ENCODE results near the gene CTSW.
A peak's percentile ranks its signal among the peaks of the same experiment; 100 is the strongest.

Gene CTSW

GRCh38 chr11:65883786-65884715 lies 4.4 kb downstream of the CTSW start:
- H3K4me3 ChIP-seq: no peak overlapping the region
- no peaks in the 10 kb centered on the region for H3K27me3 ChIP-seq
- H3K27ac ChIP-seq: no peak overlapping the region
- no peaks in the 10 kb centered on the region for H3K9me3 ChIP-seq
- peaks cover 15 to 48% (median 26%) of the 10 kb centered on the region in 3 donors for H3K36me3 ChIP-seq
- DNase-seq: no peak
- intact Hi-C loops (cut with DNase I; ENCODE audit: low total_unique reads): loop anchor here (2.0 kb wide), 1 partner anchor 105 kb away; no protein-coding TSS in a partner anchor
- no peak for TF ChIP-seq CTCF (IDR thresholded peaks at IDR 0.05)
- H3K4me1 ChIP-seq: peaks cover 0 to 32% (median 21%) of the 10 kb centered on the region in 4 donors

- Histone ChIP-seq H3K36me3 (peaks cover 15 to 48% (median 26%) of the 10 kb centered on the region in 3 donors), H3K9me3 (no peaks in the 10 kb centered on the region), H3K27me3 (no peaks in the 10 kb centered on the region), H3K4me1 (peaks cover 0 to 38% (median 26%) of the 10 kb centered on the region in 4 donors), H3K4me3 (no peak overlapping the region), H3K27ac (peak overlapping the region in 1 of 2 donors; percentile 41)
- intact Hi-C loops (cut with DNase I; ENCODE audit: low total_unique reads): loop anchor here (2.0 kb wide), 1 partner anchor 104 kb away; no protein-coding TSS in a partner anchor
- TF ChIP-seq CTCF (IDR thresholded peaks at IDR 0.05): peak; percentile 98 to 99
- peak; percentile 64 to 84 for DNase-seq
Observed at GRCh38 chr11:65884716-65885092, 5.1 kb downstream of the CTSW start.

- DNase-seq: no peak
- Histone ChIP-seq H3K27me3 (no peaks in the 10 kb centered on the region), H3K9me3 (no peaks in the 10 kb centered on the region), H3K4me3 (no peak overlapping the region), H3K4me1 (peaks cover 0 to 43% (median 31%) of the 10 kb centered on the region in 4 donors), H3K36me3 (peaks cover 15 to 48% (median 26%) of the 10 kb centered on the region in 3 donors), H3K27ac (peak overlapping the region in 1 of 2 donors; percentile 41)
- intact Hi-C loops (cut with DNase I; ENCODE audit: low total_unique reads): loop anchor here (2.0 kb wide), 1 partner anchor 104 kb away; no protein-coding TSS in a partner anchor
- no peak for TF ChIP-seq CTCF (IDR thresholded peaks at IDR 0.05)
Observed at GRCh38 chr11:65885231-65885630, 5.6 kb downstream of the CTSW start.

GRCh38 chr11:65885808-65886536 lies 6.3 kb downstream of the CTSW start:
- no peak overlapping the region for H3K27ac ChIP-seq
- no peaks in the 10 kb centered on the region for H3K9me3 ChIP-seq
- peaks cover 15 to 48% (median 26%) of the 10 kb centered on the region in 3 donors for H3K36me3 ChIP-seq
- intact Hi-C loops (cut with DNase I; ENCODE audit: low total_unique reads): loop anchor here (2.0 kb wide), 1 partner anchor 103 kb away; no protein-coding TSS in a partner anchor
- DNase-seq: no peak
- no peak overlapping the region for H3K4me3 ChIP-seq
- H3K4me1 ChIP-seq: peaks cover 0 to 50% (median 31%) of the 10 kb centered on the region in 4 donors
- H3K27me3 ChIP-seq: no peaks in the 10 kb centered on the region
- no peak for TF ChIP-seq CTCF (IDR thresholded peaks at IDR 0.05)

- Histone ChIP-seq H3K36me3 (peaks cover 15 to 46% (median 26%) of the 10 kb centered on the region in 3 donors), H3K4me3 (peak overlapping the region; percentile 61 to 83), H3K9me3 (no peaks in the 10 kb centered on the region), H3K27me3 (no peaks in the 10 kb centered on the region), H3K4me1 (peaks cover 4 to 61% (median 41%) of the 10 kb centered on the region in 4 donors), H3K27ac (peak overlapping the region; percentile 93 to 95)
- TF ChIP-seq CTCF (IDR thresholded peaks at IDR 0.05): no peak
- no peak for DNase-seq
- intact Hi-C loops (cut with DNase I; ENCODE audit: low total_unique reads): no loop called here
Observed at GRCh38 chr11:65886826-65887722, 7.4 kb downstream of the CTSW start.

All from tibial artery (tissue), 4 donors.